BLaER1 treated with 17β-estradiol and CSF1 and Interleukin-3, amounts not matched to agents 10 nM and 100 nM (cell line): Measurements from ENCODE around the gene ACP4.
A peak's percentile ranks its signal among the peaks of the same experiment; 100 is the strongest.

Experiments
- H3K27ac ChIP-seq, 11 experiments: shearing (Covaris generic); formaldehyde crosslinking; 2 replicates each; pipeline ENCODE4 v1.8.1; 2022
- H3K27me3 ChIP-seq, 11 experiments: shearing (Covaris generic); formaldehyde crosslinking; 2 replicates each; pipeline ENCODE4 v1.8.1; 2022
- H3K36me3 ChIP-seq, 11 experiments: shearing (Covaris generic); formaldehyde crosslinking; 2 replicates each; pipeline ENCODE4 v1.8.1; 2022
- H3K4me1 ChIP-seq, 10 experiments: shearing (Covaris generic); formaldehyde crosslinking; 2 replicates each; pipeline ENCODE4 v1.8.1; 2022
- H3K4me2 ChIP-seq, 11 experiments: shearing (Covaris generic); formaldehyde crosslinking; 2 replicates each; pipeline ENCODE4 v1.8.1; 2022
- H3K4me3 ChIP-seq, 10 experiments: shearing (Covaris generic); formaldehyde crosslinking; 2 replicates each; pipeline ENCODE4 v1.8.1; 2022
- H3K9ac ChIP-seq, 11 experiments: shearing (Covaris generic); formaldehyde crosslinking; 2 replicates each; pipeline ENCODE4 v1.8.1; 2022
- H3K9me3 ChIP-seq, 11 experiments: shearing (Covaris generic); formaldehyde crosslinking; replicated peaks in 1 of 11; 2 replicates each; pipeline ENCODE4 v1.8.1; 2022
- H4K20me1 ChIP-seq, 11 experiments: shearing (Covaris generic); formaldehyde crosslinking; 2 replicates each; pipeline ENCODE4 v1.8.1; 2022
- Cebpa-rat ChIP-seq, 11 experiments: shearing (Covaris generic); IDR thresholded peaks; 2 replicates each; pipeline ENCODE4 v1.8.1; 2022

The ACP4 gene

GRCh38 chr19:50817941-50818858 lies 28.0 kb downstream of the ACP4 start:
- no peak for TF ChIP-seq Cebpa-rat (IDR thresholded peaks at IDR 0.05)
- Histone ChIP-seq H3K27ac (no peak overlapping the region), H3K9ac (peak overlapping the region in 6 of 11 experiments; percentile 9 to 44 (median 30); a peak in 3 of 22 replicates), H3K4me3 (peak overlapping the region; percentile 49 to 71 (median 56)), H3K4me1 (peaks cover 44 to 62% (median 61%) of the 10 kb centered on the region in 10 experiments), H3K9me3 (peaks cover 0 to 5% (median 0%) of the 10 kb centered on the region in 11 experiments; a peak in 1 of 22 replicates), H3K36me3 (no peaks in the 10 kb centered on the region), H3K4me2 (peak overlapping the region; percentile 85 to 98 (median 94)), H3K27me3 (no peaks in the 10 kb centered on the region), H4K20me1 (no peaks in the 10 kb centered on the region)

DNA sequence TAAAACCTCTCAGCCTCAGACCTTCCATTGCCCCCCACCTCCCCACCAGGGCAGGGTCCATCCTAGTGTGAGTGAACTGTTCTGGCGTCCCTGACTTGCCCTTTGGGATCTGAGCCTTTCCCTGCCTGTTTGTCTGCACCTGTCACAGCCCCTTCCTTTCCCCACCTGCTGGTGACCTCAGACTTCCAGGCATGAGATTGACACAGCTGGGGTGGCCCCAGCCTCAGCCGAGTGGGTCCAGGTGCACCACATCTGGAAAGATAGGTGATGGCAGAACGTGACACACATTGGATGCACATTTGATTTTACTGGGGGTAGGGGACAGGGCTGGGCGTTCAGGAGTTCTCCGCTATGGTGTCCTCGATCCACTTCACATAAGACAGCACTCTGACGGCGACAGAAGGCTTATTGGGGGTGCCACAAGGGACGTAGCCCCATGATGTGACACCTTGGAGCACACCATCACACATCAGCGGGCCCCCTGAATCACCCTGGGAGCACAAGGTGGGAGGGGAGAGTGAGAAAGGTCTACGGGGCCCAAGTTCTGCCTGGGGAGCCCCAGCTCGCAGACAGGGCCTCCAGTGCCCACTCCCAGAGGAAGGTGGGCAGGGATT lies 28.8 kb downstream of the ACP4 start:
- H3K27ac ChIP-seq, result no peak overlapping the region
- H3K27me3 ChIP-seq, result no peaks in the 10 kb centered on the region
- H3K36me3 ChIP-seq, result no peaks in the 10 kb centered on the region
- H3K4me2 ChIP-seq, result peak overlapping the region; percentile 85 to 98 (median 94)
- H3K4me3 ChIP-seq, result peak overlapping the region in 4 of 10 experiments; percentile 49 to 63 (median 59); a peak in 5 of 20 replicates
- peaks cover 0 to 5% (median 0%) of the 10 kb centered on the region in 11 experiments; a peak in 1 of 22 replicates for H3K9me3 ChIP-seq
- H3K4me1 ChIP-seq, result peaks cover 52 to 70% (median 69%) of the 10 kb centered on the region in 10 experiments
- no peaks in the 10 kb centered on the region for H4K20me1 ChIP-seq
- H3K9ac ChIP-seq, result peak overlapping the region in 1 of 11 experiments; percentile 39; a peak in 1 of 22 replicates
- no peak for TF ChIP-seq Cebpa-rat (IDR thresholded peaks at IDR 0.05)

GRCh38 chr19:50819636-50820035 lies 29.4 kb downstream of the ACP4 start:
- Histone ChIP-seq H3K9me3 (peaks cover 0 to 5% (median 0%) of the 10 kb centered on the region in 11 experiments; a peak in 1 of 22 replicates), H3K9ac (peak overlapping the region in 9 of 11 experiments; percentile 61 to 72 (median 71); a peak in 13 of 22 replicates), H3K36me3 (no peaks in the 10 kb centered on the region), H3K4me3 (peak overlapping the region in 9 of 10 experiments; percentile 22 to 63 (median 43); a peak in 11 of 20 replicates), H4K20me1 (no peaks in the 10 kb centered on the region), H3K27me3 (no peaks in the 10 kb centered on the region), H3K4me1 (peaks cover 52 to 76% (median 73%) of the 10 kb centered on the region in 10 experiments), H3K4me2 (peak overlapping the region; percentile 85 to 98 (median 94)), H3K27ac (peak overlapping the region in 4 of 11 experiments; percentile 51 to 76 (median 67); a peak in 3 of 22 replicates)
- TF ChIP-seq Cebpa-rat (IDR thresholded peaks at IDR 0.05), result no peak

GRCh38 chr19:50820086-50820485 lies 29.9 kb downstream of the ACP4 start:
- TF ChIP-seq Cebpa-rat (IDR thresholded peaks at IDR 0.05), result no peak
- Histone ChIP-seq H3K9me3 (peaks cover 0 to 5% (median 0%) of the 10 kb centered on the region in 11 experiments; a peak in 1 of 22 replicates), H3K36me3 (no peaks in the 10 kb centered on the region), H3K4me1 (peaks cover 52 to 76% (median 73%) of the 10 kb centered on the region in 10 experiments), H3K4me3 (peak overlapping the region; percentile 22 to 63 (median 44); a peak in 14 of 20 replicates), H4K20me1 (no peaks in the 10 kb centered on the region), H3K9ac (peak overlapping the region in 10 of 11 experiments; percentile 57 to 72 (median 70); a peak in 16 of 22 replicates), H3K27me3 (no peaks in the 10 kb centered on the region), H3K27ac (peak overlapping the region in 9 of 11 experiments; percentile 13 to 78 (median 66); a peak in 15 of 22 replicates), H3K4me2 (peak overlapping the region; percentile 85 to 98 (median 94))

- Histone ChIP-seq H3K36me3 (no peaks in the 10 kb centered on the region), H3K9me3 (0 out of 22 replicates have a peak, but pooled peaks cover 0 to 1% (median 0%) of the 10 kb centered on the region in 11 experiments), H4K20me1 (no peaks in the 10 kb centered on the region), H3K4me3 (peak overlapping the region; percentile 26 to 63 (median 44); a peak in 16 of 20 replicates), H3K4me2 (peak overlapping the region; percentile 85 to 98 (median 94)), H3K27ac (peak overlapping the region; percentile 51 to 78 (median 66); a peak in 20 of 22 replicates), H3K4me1 (peaks cover 52 to 76% (median 73%) of the 10 kb centered on the region in 10 experiments), H3K27me3 (no peaks in the 10 kb centered on the region), H3K9ac (peak overlapping the region; percentile 57 to 72 (median 70); a peak in 19 of 22 replicates)
- TF ChIP-seq Cebpa-rat (IDR thresholded peaks at IDR 0.05), result no peak
Measured at GRCh38 chr19:50820549-50821247, 30.5 kb downstream of the ACP4 start.

GRCh38 chr19:50821248-50821612 lies 31.0 kb downstream of the ACP4 start:
- Histone ChIP-seq H3K27me3 (no peaks in the 10 kb centered on the region), H3K9ac (peak overlapping the region in 8 of 11 experiments; percentile 37 to 71 (median 66); a peak in 16 of 22 replicates)

DNA sequence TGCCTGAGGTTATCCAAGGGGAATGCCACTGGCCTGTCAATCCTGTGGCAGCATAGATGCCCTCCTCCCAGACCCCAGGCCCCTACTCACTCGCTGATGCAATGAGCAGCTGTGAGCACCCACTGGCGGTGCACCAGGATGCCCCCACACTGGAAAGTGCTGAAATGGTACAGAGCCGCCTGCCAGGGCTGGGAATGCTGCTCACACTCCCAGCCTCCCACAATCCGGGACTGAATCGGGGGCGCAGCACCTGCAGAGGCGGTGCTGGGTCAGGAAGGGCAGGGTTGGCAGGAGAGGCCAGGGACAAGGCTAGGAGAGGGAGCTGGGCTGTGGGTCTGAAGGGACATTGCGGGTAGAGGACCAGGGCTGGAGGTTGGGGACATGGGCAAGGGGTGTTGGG lies 31.4 kb downstream of the ACP4 start:
- no peaks in the 10 kb centered on the region for H3K36me3 ChIP-seq
- H4K20me1 ChIP-seq, result no peaks in the 10 kb centered on the region
- H3K4me2 ChIP-seq, result peak overlapping the region; percentile 74 to 98 (median 94)
- H3K9me3 ChIP-seq, result peaks cover 3 to 7% (median 5%) of the 10 kb centered on the region in 11 experiments; a peak in 20 of 22 replicates
- H3K27ac ChIP-seq, result peak overlapping the region in 10 of 11 experiments; percentile 19 to 76 (median 65); a peak in 16 of 22 replicates
- peak overlapping the region in 2 of 10 experiments; percentile 37 to 40; a peak in 3 of 20 replicates for H3K4me3 ChIP-seq
- TF ChIP-seq Cebpa-rat (IDR thresholded peaks at IDR 0.05), result no peak
- peak overlapping the region in 7 of 11 experiments; percentile 56 to 71 (median 66); a peak in 11 of 22 replicates for H3K9ac ChIP-seq
- H3K27me3 ChIP-seq, result no peaks in the 10 kb centered on the region
- H3K4me1 ChIP-seq, result peaks cover 52 to 77% (median 73%) of the 10 kb centered on the region in 10 experiments

More at GRCh38 chr19:50821248-50821612, 31.0 kb downstream of the ACP4 start:
- Histone ChIP-seq H3K36me3 (no peaks in the 10 kb centered on the region), H3K27ac (peak overlapping the region in 10 of 11 experiments; percentile 19 to 76 (median 65); a peak in 19 of 22 replicates), H3K4me2 (peak overlapping the region; percentile 74 to 98 (median 94)), H3K4me3 (peak overlapping the region; percentile 5 to 58 (median 39); a peak in 14 of 20 replicates), H4K20me1 (no peaks in the 10 kb centered on the region), H3K9me3 (peaks cover 0 to 3% (median under 1%) of the 10 kb centered on the region in 11 experiments; a peak in 15 of 22 replicates), H3K4me1 (peaks cover 52 to 77% (median 73%) of the 10 kb centered on the region in 10 experiments)
- TF ChIP-seq Cebpa-rat (IDR thresholded peaks at IDR 0.05), result no peak
